22Rv1 (cell line): ENCODE data around the gene FAM25G.
"Not testable (repeated sequence)": the region's sequence is repeated elsewhere in the genome, so short reads cannot be mapped to it uniquely, and the experiment has no call there.

Source experiments
- H3K27ac ChIP-seq: fragments of 450-650 bp; 2 replicates; pipeline ENCODE4 v1.5.1; 2017

The FAM25G gene

GRCh38 chr10:47491600-47491999, at the start of gene FAM25G:
FAM25G (minus strand) TSS chr10:47491700; CDS start chr10:47491674, 26 bp downstream.
- H3K27ac ChIP-seq = not testable (repeated sequence)

- not testable (repeated sequence) for H3K27ac ChIP-seq
Measured at GRCh38 chr10:47536430-47536829, 44.9 kb upstream of the FAM25G start.

- not testable (repeated sequence) for H3K27ac ChIP-seq
Measured at GRCh38 chr10:47523475-47523874, 32.0 kb upstream of the FAM25G start, which contains the start of gene AGAP9. AGAP9 (minus strand) TSS chr10:47523638; CDS start chr10:47523526, 112 bp downstream.

GRCh38 chr10:47502313-47502712, 10.8 kb upstream of the FAM25G start:
- not testable (repeated sequence) for H3K27ac ChIP-seq

- H3K27ac ChIP-seq = not testable (repeated sequence)
Measured at GRCh38 chr10:47494226-47494625, 2.7 kb upstream of the FAM25G start.

GRCh38 chr10:47489630-47490029, 1.9 kb downstream of the FAM25G start:
- H3K27ac ChIP-seq = not testable (repeated sequence)

GRCh38 chr10:47485943-47486342, 5.6 kb downstream of the FAM25G start:
- not testable (repeated sequence) for H3K27ac ChIP-seq

- not testable (repeated sequence) for H3K27ac ChIP-seq
Measured at GRCh38 chr10:47484786-47485185, 6.7 kb downstream of the FAM25G start.

- not testable (repeated sequence) for H3K27ac ChIP-seq
Measured at GRCh38 chr10:47483923-47484322, 7.6 kb downstream of the FAM25G start, which contains the start of gene ANXA8. ANXA8 (minus strand) TSS chr10:47484115; CDS start chr10:47483933, 182 bp downstream.

GRCh38 chr10:47482367-47482766, 9.1 kb downstream of the FAM25G start:
- not testable (repeated sequence) for H3K27ac ChIP-seq

- H3K27ac ChIP-seq = not testable (repeated sequence)
Measured at GRCh38 chr10:47481768-47482181, 9.7 kb downstream of the FAM25G start.

- H3K27ac ChIP-seq = not testable (repeated sequence)
Measured at GRCh38 chr10:47481182-47481766, 10.2 kb downstream of the FAM25G start.

- not testable (repeated sequence) for H3K27ac ChIP-seq
Measured at GRCh38 chr10:47480133-47480532, 11.4 kb downstream of the FAM25G start.

- not testable (repeated sequence) for H3K27ac ChIP-seq
Measured at GRCh38 chr10:47478114-47478513, 13.4 kb downstream of the FAM25G start.

- H3K27ac ChIP-seq = not testable (repeated sequence)
Measured at GRCh38 chr10:47477078-47477477, 14.4 kb downstream of the FAM25G start.

GRCh38 chr10:47475101-47475500, 16.4 kb downstream of the FAM25G start:
- not testable (repeated sequence) for H3K27ac ChIP-seq

- H3K27ac ChIP-seq = not testable (repeated sequence)
Measured at GRCh38 chr10:47473516-47473915, 18.0 kb downstream of the FAM25G start.

GRCh38 chr10:47472647-47473046, 18.9 kb downstream of the FAM25G start:
- not testable (repeated sequence) for H3K27ac ChIP-seq

GRCh38 chr10:47472072-47472471, 19.4 kb downstream of the FAM25G start:
- not testable (repeated sequence) for H3K27ac ChIP-seq

- H3K27ac ChIP-seq = not testable (repeated sequence)
Measured at GRCh38 chr10:47468731-47469528, 22.6 kb downstream of the FAM25G start.

GRCh38 chr10:47467957-47468356, 23.5 kb downstream of the FAM25G start:
- not testable (repeated sequence) for H3K27ac ChIP-seq

- H3K27ac ChIP-seq = not testable (repeated sequence)
Measured at GRCh38 chr10:47467458-47467857, 24.0 kb downstream of the FAM25G start.

- not testable (repeated sequence) for H3K27ac ChIP-seq
Measured at GRCh38 chr10:47465216-47465917, 26.1 kb downstream of the FAM25G start.
